Raji (cell line): ENCODE measurements around the gene DDAH1.

ENCODE experiments used
- POLR2A ChIP-seq: IDR thresholded peaks from 2 replicates; pipeline ENCODE4 v1.6.1; 2011; ENCODE audit warnings: low read depth, low read length, control low read depth; ENCODE audit not compliant: insufficient read depth

The DDAH1 gene

DNA sequence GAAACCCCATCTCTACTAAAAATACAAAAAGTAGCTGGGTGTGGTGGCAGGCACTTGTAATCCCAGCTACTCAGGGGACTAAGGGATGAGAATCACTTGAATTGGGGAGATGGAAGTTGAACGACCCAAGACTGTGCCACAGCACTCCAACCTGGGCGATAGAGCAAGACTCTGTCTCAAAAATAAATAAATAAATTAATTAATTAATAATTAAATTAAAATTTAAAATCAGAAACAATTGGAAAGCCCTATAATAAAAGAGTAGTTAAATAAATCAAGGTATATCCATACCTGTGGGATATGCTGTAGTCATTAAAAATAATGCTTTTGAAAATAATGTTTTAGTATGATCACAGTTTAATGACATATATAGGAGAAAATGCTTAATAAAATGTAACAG lies 15.6 kb upstream of the DDAH1 start:
- no peak for TF ChIP-seq POLR2A

DNA sequence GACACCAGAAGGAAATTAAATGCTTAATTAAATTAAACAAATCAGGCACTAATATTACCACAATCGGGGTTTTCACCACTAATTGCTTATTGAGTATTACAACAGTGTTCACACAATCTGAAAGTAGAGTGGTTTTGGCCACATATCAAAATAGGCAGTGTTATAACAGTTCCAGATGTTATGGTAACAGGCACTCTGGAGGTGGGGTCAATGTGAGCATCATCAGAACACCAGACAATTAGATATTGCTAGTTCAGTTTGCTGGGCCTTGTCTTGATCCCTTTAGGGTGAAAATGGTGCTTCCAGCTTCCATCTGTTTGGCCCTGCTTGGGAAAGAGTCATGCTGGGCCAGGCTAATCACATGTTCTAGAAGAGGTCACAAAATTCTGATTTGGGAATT lies 14.5 kb upstream of the DDAH1 start:
- no peak for TF ChIP-seq POLR2A

DNA sequence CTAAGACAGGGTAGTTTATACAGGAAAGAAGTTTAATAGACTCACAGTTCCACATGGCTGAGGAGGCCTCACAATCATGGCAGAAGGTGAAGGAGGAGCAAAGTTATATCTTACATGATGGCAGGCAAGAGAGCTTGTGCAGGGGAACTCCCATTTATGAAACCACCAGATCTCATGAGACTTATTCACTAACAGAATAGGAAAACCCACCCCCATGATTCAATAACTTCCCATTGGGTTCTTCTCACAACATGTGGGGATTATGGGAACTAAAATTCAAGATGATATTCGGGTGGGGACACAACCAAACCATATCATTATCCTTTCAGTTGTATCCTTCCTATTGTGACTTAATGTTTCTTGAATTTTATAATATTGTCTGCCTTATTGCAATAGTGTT lies 13.4 kb upstream of the DDAH1 start:
- TF ChIP-seq POLR2A = no peak

DNA sequence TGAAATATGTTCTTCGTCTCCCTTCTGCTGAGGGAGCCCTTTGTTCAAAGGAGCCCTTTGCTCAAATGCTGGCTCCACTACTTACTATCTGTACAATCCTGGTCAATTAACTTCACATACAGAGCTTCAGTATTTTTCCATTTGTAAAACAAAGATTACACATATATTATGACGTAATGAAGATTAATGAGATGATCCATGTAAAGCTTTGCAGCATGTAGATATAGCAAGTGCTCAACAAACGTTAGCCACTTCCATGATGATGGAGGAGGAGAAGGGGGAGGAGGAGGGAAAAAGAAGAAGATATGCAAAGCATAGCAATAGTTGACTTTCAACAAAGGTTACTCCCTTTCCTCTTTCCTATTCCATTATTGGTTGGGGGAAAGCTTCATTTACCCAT lies 10.1 kb upstream of the DDAH1 start:
- no peak for TF ChIP-seq POLR2A

DNA sequence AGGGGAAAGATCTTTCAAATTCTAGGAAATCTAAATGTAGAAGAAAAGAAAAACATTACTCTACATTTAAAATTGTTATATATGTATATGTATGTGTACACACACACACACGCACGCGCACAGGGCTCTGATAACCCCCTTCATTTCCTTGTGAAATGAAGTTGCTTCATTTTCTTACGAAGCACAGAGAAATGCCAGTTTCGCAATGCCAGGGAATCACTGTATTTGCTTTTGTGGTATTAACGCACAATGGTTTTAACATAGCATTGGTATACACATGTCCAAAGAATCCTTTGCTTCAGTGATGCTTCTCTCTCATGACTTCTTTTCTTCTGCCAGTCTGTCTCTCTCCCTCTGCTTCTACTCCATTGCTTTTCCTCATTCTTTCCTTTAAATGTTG lies 8.4 kb upstream of the DDAH1 start:
- TF ChIP-seq POLR2A = no peak

DNA sequence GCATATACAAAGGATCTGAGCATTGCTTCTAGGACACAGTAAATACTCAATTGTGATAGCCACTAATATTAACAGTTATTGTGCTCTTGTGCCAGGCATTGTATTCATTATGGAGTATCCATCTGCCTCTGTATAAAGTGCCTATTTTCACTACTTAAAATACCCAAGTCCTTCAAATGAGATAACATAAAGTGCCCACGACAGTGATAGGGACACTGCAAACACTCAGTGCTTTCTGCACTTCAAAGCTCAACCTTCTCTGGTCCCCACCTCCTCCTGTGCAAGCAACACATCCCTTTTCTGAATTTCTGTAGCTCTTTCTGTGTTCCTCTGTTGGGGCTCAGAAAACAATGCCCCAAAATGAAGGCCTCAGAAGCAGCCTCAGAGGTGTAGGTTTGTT lies 6.6 kb upstream of the DDAH1 start:
- TF ChIP-seq POLR2A = no peak

DNA sequence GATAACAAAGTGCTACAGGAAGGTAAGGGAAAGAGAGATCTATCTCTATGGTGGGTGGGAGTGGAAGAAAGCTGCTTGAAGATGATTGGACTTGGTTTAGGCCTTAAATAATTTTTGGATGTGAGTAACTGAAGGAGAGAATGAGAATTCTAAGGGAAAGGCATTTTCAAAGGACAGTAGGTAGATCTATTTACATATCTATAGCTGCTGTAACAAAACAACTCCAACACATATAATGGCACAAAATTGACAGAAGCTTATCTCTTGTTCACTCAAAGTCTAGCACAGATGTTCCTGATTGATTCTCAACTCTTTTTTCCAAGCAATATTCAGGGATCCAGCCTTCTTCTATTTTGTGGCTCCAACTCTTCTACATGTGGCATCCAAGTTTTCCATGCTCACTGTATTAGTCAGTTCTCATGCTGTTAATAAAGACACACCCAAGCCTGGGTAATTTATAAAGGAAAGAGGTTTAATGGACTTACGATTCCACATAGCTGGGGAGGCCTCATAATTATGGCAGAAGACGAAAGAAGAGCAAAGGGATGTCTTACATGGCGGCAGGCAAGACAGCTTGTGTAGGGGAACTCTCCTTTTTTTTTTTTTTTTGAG lies 3.1 kb upstream of the DDAH1 start:
- TF ChIP-seq POLR2A = no peak

DNA sequence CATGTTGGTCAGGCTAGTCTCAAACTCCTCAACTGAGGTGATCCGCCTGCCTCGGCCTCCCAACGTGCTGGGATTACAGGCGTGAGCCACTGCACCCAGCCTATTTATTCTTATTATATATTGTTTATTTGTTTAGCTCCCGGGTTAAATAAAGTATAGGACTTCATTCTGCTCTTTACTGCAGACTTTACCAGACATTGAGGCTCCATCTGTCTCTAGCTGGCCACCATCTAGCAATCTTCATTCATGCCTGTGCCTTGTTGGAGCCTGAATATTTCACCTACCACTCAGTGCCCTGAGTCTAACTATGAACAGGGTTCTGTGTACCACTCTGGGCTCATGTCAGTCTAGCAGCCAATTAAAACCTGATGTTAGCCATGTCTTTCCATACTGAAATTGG lies 2.1 kb upstream of the DDAH1 start:
- TF ChIP-seq POLR2A = no peak

DNA sequence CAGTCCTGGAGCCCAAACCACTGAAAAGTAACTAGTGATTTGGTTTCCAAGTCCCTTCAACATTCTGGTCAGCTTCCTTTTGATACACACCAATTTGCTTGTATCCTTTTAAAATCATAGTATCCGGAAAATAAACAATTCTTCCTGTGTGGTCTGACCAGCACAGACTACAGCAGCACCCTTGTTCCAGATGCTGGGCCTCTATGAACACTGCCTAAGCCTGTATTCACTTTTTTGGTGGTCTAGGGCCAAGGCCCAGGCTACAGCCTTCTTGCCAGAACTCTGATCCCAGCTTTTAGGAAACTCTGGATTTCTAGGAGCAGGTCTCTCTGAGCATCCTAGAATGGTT lies 801 bp upstream of the DDAH1 start:
- TF ChIP-seq POLR2A = no peak

DNA sequence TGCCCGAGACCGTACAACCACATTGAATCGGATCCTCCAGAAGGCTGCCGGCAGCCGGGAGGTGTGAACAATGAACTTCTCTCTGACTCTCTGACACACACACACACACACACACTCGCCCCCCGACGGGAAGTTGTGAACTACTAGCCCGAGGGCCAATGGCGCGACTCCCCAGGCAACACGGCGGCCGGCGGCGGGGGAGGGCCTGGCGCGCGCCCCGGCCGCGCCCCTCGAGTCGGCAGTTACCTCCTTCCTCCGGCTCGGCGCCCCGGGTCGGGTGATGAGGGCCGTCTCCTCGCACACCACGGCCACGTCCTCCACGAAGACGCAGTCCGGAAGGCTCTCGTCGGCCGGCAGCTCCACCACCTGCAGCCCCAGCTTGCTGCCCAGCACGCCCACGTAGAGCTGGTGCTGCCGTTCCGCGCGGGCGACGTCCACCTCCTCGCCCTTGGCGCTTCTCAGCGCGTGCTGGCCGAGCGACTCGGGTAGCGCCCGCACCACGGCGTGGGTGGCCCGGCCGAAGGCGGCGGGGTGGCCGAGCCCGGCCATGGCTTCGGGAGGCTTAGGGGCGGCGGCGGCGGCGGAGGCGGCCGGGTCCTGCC lies 361 bp downstream of the DDAH1 start:
- TF ChIP-seq POLR2A = no peak

DNA sequence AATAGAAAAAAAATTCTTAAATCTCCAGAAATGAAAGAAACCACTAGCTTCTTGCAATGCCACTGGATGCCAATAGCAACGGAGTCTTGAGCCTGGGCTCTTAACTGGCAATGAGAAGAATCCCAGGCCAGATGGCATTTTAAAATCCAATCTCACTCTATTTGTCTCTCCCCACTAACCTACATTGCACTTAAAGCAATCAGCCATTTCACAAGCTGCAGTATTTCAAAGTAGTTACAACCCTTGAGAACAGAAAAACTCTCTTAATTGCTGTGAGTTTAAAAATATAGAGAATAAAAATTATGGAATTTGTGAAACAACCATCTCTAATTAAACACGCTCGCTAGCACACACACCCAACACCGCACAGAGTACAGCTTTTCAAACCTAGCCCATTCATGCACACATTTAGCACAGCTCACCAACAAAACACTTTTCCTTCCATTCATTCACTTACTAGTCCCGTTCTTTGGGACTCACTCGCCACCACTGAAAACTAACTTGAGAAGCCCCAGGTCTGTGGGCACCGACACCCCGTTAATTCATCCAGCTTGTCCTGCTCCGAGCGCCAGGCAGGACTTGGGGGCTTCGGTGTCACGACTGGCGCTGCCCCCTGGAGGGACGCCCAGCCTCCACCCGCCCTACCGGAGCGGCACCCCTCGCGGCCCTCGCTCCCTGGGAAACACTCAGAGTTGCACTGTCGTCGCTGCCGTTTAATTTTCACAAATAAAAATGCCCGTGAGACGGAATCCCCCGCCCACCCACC lies 1.0 kb downstream of the DDAH1 start:
- TF ChIP-seq POLR2A = no peak

DNA sequence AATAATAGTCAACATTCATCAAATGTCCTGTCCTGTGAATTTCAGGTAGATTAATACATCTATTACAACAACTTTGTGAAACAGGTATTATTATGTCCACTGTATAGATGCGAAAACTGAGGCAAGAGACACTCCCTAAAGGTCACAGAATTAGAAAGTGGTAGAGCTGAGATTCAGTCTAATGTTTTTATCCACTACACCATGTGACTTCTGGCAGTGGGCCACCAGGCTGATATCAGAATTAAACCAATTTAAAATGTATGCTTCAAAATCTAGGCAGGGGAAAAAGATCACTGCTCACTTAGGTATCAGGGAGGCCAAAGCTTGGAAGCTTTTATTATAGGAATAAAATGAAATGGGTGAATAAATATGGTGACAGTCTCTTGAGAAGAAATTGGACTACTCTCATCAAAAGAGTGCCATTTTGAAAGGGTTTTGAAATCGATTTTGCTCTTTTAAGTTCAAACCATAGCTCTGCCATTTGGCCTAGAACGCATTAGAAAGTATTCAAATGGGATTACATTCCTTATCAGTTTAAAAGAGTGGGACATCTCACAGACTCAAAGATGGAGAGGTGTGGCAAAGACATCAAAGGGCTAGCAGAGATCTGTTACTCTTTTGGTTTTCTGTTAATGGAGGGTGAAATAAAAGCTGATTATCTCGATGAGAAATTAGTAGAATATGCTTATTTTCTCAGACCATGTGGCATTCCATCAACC lies 1.9 kb downstream of the DDAH1 start:
- TF ChIP-seq POLR2A = no peak

DNA sequence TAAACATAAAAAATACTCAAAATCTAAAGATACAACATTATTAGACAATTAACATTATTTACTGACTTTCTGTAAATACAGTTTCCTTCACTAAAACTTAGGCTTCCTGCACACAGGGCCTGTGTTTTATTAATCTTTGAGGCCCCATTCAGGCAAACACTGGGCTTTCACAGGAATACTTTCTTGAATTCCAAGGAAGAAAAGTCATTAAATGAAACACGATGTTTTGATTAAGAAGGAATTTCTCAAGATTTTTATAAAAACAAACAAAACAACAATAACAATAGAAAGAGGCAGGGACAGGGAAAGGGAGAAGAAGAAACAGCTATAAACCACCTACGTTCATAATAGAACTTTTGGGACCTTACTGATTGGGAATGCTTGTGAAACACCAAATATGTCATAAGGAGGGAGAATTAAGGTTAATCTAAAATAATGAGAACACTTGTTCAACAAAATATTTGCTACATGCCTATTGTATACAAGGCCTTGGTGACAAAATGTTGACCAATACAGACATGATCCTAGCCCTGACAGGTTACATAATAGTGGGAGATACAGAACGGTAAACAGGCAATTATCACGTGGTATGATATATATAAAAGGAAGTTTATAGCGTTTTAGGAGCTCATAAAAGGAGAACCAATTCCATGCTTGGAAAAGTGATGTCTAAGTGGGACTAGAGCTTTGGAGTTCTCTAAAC lies 3.6 kb downstream of the DDAH1 start:
- TF ChIP-seq POLR2A = no peak

DNA sequence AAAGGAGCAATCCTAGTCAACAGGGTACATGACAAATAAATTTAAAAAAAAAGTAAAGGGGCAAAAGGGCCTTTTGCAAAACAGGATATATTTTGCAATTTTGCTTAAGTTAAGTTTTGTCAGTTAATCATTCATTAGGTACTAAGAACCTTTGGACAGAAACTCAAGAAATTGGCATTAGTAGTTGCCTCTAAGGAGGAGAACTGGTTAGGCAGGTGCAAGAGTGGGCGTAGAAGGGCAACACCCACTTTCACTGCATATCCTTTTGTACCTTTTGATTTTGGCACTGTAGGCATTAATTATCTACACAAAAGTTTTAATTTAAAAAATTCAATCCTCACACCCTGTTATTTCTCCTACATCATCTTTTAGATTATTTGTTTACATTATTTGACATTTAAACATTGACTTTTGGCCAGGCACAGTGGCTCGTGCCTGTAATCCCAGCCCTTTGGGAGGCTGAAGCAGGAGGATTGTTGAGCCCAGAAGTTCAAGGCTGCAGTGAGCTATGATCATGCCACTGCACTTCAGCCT lies 4.3 kb downstream of the DDAH1 start:
- no peak for TF ChIP-seq POLR2A

DNA sequence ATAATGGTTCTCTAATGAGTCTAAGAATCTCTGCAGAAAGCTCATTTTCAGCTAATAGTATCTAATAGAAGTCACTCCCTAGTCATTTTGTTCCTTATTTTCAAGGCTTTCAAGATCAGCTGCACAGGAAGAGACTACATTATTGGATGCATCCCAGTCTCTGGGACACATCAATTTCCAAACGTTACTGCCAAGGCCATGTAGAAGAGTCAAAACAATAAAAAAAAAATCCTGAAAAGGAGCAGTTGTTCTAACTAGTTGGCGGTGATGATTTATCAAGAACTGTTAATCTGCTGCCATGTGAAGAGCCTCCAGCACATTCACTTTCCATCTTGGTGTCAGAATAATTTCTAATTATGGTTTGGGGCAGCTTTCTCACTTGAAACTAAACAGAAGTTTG lies 5.7 kb downstream of the DDAH1 start:
- TF ChIP-seq POLR2A = no peak
